ENCODE results near the gene CYTH4.
"Not testable (repeated sequence)": the region's sequence is repeated elsewhere in the genome, so short reads cannot be mapped to it uniquely, and the experiment has no call there.

CYTH4 gene

GRCh38 chr22:37312549-37313183 is 30.4 kb downstream of the CYTH4 start:
- DNase-seq, result no peak

GRCh38 chr22:37313376-37314314 is 31.3 kb downstream of the CYTH4 start:
- DNase-seq, result no peak

GRCh38 chr22:37314315-37315074 is 32.2 kb downstream of the CYTH4 start:
- no peak for DNase-seq

GRCh38 chr22:37316405-37316804 is 34.1 kb downstream of the CYTH4 start:
- no peak for DNase-seq

GRCh38 chr22:37316875-37317371 is 34.6 kb downstream of the CYTH4 start:
- DNase-seq, result peak; percentile 38

GRCh38 chr22:37317698-37318210 is 35.4 kb downstream of the CYTH4 start:
- no peak for DNase-seq

- DNase-seq, result no peak
Measured at GRCh38 chr22:37318364-37319109, 36.2 kb downstream of the CYTH4 start.

- no peak for DNase-seq
Measured at GRCh38 chr22:37319469-37319868, 37.2 kb downstream of the CYTH4 start.

GRCh38 chr22:37320726-37321677 is 38.7 kb downstream of the CYTH4 start:
- DNase-seq, result no peak

- DNase-seq, result no peak
Measured at GRCh38 chr22:37324340-37325038, 42.2 kb downstream of the CYTH4 start.

- DNase-seq, result no peak
Measured at GRCh38 chr22:37325039-37325395, 42.7 kb downstream of the CYTH4 start.

- DNase-seq, result no peak
Measured at GRCh38 chr22:37326726-37327125, 44.4 kb downstream of the CYTH4 start.

- DNase-seq, result no peak
Measured at GRCh38 chr22:37328017-37328416, 45.7 kb downstream of the CYTH4 start.

GRCh38 chr22:37328538-37329237 is 46.4 kb downstream of the CYTH4 start:
- not testable (repeated sequence) for DNase-seq

GRCh38 chr22:37329238-37330140 is 47.2 kb downstream of the CYTH4 start:
- no peak for DNase-seq

- no peak for DNase-seq
Measured at GRCh38 chr22:37330200-37331033, 48.1 kb downstream of the CYTH4 start.

GRCh38 chr22:37331034-37331428 is 48.7 kb downstream of the CYTH4 start:
- no peak for DNase-seq
